Testis (tissue), 3 donors: ENCODE data around the gene PRCP. TPM values are rescaled to one million over a fixed set of nuclear protein-coding genes. Genes with fewer than 3 reads are reported as not detected.

ENCODE experiments used
- DNase-seq: peaks from one replicate; pipeline ENCODE4 v3.0.0-alpha.2; 2019
- H3K27ac ChIP-seq, 2 donors: fragments of 200-600 bp; sonication (generic); one replicate each; pipeline ENCODE4 v1.5.1; 2019
- H3K27me3 ChIP-seq: fragments of 200-600 bp; sonication (generic); one replicate; pipeline ENCODE4 v1.5.1; 2019
- H3K36me3 ChIP-seq: fragments of 200-600 bp; sonication (generic); one replicate; pipeline ENCODE4 v1.5.1; 2017; ENCODE audit warnings: low read depth; ENCODE audit errors: missing control alignments
- H3K4me1 ChIP-seq: fragments of 200-600 bp; sonication (generic); one replicate; pipeline ENCODE4 v1.5.1; 2019
- H3K4me3 ChIP-seq, 2 donors: fragments of 200-600 bp; sonication (generic); one replicate each; pipeline ENCODE4 v1.5.1; 2017 to 2019
- H3K9me3 ChIP-seq: fragments of 200-600 bp; sonication (generic); one replicate; pipeline ENCODE4 v1.5.1; 2017
- CTCF ChIP-seq, 3 experiments: fragments of 450-650 bp in 2 of 3; fragments of 200-600 bp in 1 of 3; sonication (generic) in 1 of 3; IDR thresholded peaks; one replicate each; pipeline ENCODE4 v1.5.1; 2016 to 2019; ENCODE audit warnings: antibody characterized with exemption in 3 of 3, mild to moderate bottlenecking in 2 of 3, moderate library complexity in 1 of 3
- POLR2A ChIP-seq: fragments of 450-650 bp; IDR thresholded peaks from one replicate; pipeline ENCODE4 v1.6.1; 2017; ENCODE audit warnings: antibody characterized with exemption, mild to moderate bottlenecking, moderate library complexity
- WGBS, 2 donors: methylation state at CpG; one replicate each; pipeline ENCODE4 v1.1.5; 2018; 5-methylcytosine and 5-hydroxymethylcytosine counted together
- intact Hi-C: fragments of 100-400 bp; cut with DNase I; formaldehyde crosslinking; loops from one replicate; pipeline ENCODE4 v1.15.1; 2023; ENCODE audit warnings: low total_unique reads
- polyA plus RNA-seq: library from polyadenylated mRNA; stranded (reverse); fragments of 350-450 nt; fragmentation: Illumina TruSeq; extraction: RNeasy Lipid Tissue Mini Kit (QIAGEN cat#74804); gene quantifications from one replicate; pipeline ENCODE4 v1.2.3, GENCODE V29; 2014; ENCODE audit warnings: low read depth, low replicate concordance; ENCODE audit not compliant: insufficient read depth
- total RNA-seq, 2 donors: library from RNA; depleted of rRNA; stranded (reverse); fragments of >200 nt; gene quantifications; one replicate each; pipeline ENCODE4 v1.2.3, GENCODE V29; 2016

Gene PRCP
- total and polyA plus RNA-seq, 3 donors from 2014 or later: 41.3 to 118 (median 46.9) TPM

- WGBS, 2 donors: 91% methylated on average over 5 of the region's 5 CpGs
- no peaks in the 10 kb centered on the region for H3K27me3 ChIP-seq
- no peak for DNase-seq
- H3K9me3 ChIP-seq: no peaks in the 10 kb centered on the region
- intact Hi-C loops: no loop called here
- no peak overlapping the region for H3K4me3 ChIP-seq
- TF ChIP-seq POLR2A (no peak), CTCF (IDR thresholded peaks at IDR 0.05) (no peak)
- no peak overlapping the region for H3K27ac ChIP-seq
- no peaks in the 10 kb centered on the region for H3K36me3 ChIP-seq
- peaks cover 14% of the 10 kb centered on the region for H3K4me1 ChIP-seq
These were observed 107.9 kb downstream of the PRCP start for GRCh38 chr11:82792319-82792718.

GRCh38 chr11:82791779-82792178 lies 108.5 kb downstream of the PRCP start:
- WGBS, 2 donors: 57 to 77% methylated on average over 4 of the region's 4 CpGs
- no peak for DNase-seq
- Histone ChIP-seq H3K27me3 (no peaks in the 10 kb centered on the region), H3K36me3 (no peaks in the 10 kb centered on the region), H3K4me1 (peaks cover 14% of the 10 kb centered on the region), H3K4me3 (no peak overlapping the region), H3K27ac (no peak overlapping the region), H3K9me3 (no peaks in the 10 kb centered on the region)
- TF ChIP-seq CTCF (IDR thresholded peaks at IDR 0.05) (no peak), POLR2A (no peak)
- intact Hi-C loops: no loop called here

- Histone ChIP-seq H3K4me1 (peaks cover 14% of the 10 kb centered on the region), H3K36me3 (no peaks in the 10 kb centered on the region), H3K9me3 (no peaks in the 10 kb centered on the region), H3K4me3 (no peak overlapping the region), H3K27me3 (no peaks in the 10 kb centered on the region), H3K27ac (no peak overlapping the region)
- WGBS, 2 donors: 30 to 47% methylated on average over 5 of the region's 5 CpGs
- DNase-seq: no peak
- intact Hi-C loops: no loop called here
- TF ChIP-seq POLR2A (no peak), CTCF (IDR thresholded peaks at IDR 0.05) (no peak)
These were observed 109.3 kb downstream of the PRCP start for GRCh38 chr11:82790723-82791484.

- Histone ChIP-seq H3K27me3 (no peaks in the 10 kb centered on the region), H3K27ac (no peak overlapping the region), H3K9me3 (no peaks in the 10 kb centered on the region), H3K4me3 (no peak overlapping the region), H3K4me1 (peaks cover 14% of the 10 kb centered on the region), H3K36me3 (no peaks in the 10 kb centered on the region)
- intact Hi-C loops: no loop called here
- DNase-seq: no peak
- TF ChIP-seq POLR2A (no peak), CTCF (IDR thresholded peaks at IDR 0.05) (no peak)
- 92 to 95% methylated on average over 4 of the region's 4 CpGs for WGBS, 2 donors
These were observed 112.2 kb downstream of the PRCP start for GRCh38 chr11:82787981-82788380.

GRCh38 chr11:82786836-82787235 lies 113.4 kb downstream of the PRCP start:
- Histone ChIP-seq H3K9me3 (no peaks in the 10 kb centered on the region), H3K27ac (no peak overlapping the region), H3K36me3 (no peaks in the 10 kb centered on the region), H3K4me1 (peaks cover 14% of the 10 kb centered on the region), H3K4me3 (no peak overlapping the region), H3K27me3 (no peaks in the 10 kb centered on the region)
- DNase-seq: no peak
- intact Hi-C loops: no loop called here
- TF ChIP-seq CTCF (IDR thresholded peaks at IDR 0.05): no peak
- TF ChIP-seq POLR2A: no peak
- 75 to 80% methylated on average over 3 of the region's 3 CpGs for WGBS, 2 donors
